SU-DHL-6 (cell line): Measurements from ENCODE around the gene ST7L.

Experiments
- H2AFZ ChIP-seq: fragments of 200-600 bp; sonication (generic); 2 replicates; pipeline ENCODE4 v1.6.1; 2014; ENCODE audit warnings: low read depth, mild to moderate bottlenecking, moderate library complexity, mixed read lengths, antibody characterized with exemption, low read length; ENCODE audit not compliant: severe bottlenecking
- H3F3A ChIP-seq: fragments of 200-600 bp; shearing (Covaris generic); 2 replicates; pipeline ENCODE4 v1.6.0; 2016; ENCODE audit warnings: antibody characterized with exemption, mild to moderate bottlenecking; ENCODE audit not compliant: insufficient read depth
- H3K27ac ChIP-seq: fragments of 200-600 bp; sonication (generic); 2 replicates; pipeline ENCODE4 v1.5.1; 2016; ENCODE audit warnings: low read depth, mild to moderate bottlenecking, low read length, moderate library complexity, mixed read lengths
- H3K27me3 ChIP-seq: fragments of 200-600 bp; sonication (generic), shearing (Covaris generic); 2 replicates; pipeline ENCODE4 v1.6.0; 2014; ENCODE audit warnings: mild to moderate bottlenecking, low read length
- H3K36me3 ChIP-seq: fragments of 200-600 bp; sonication (generic); 2 replicates; pipeline ENCODE4 v1.6.1; 2014; ENCODE audit warnings: mild to moderate bottlenecking, low read length, mixed read lengths
- H3K4me2 ChIP-seq: fragments of 300-600, 200-600 bp; shearing (Covaris generic), sonication (generic); 2 replicates; pipeline ENCODE4 v1.6.0; 2014; ENCODE audit warnings: low read length, low read depth, mild to moderate bottlenecking; ENCODE audit not compliant: poor library complexity, severe bottlenecking
- H3K4me3 ChIP-seq: fragments of 200-600 bp; sonication (generic); 2 replicates; pipeline ENCODE4 v1.5.1; 2014; ENCODE audit warnings: antibody characterized with exemption, low read length, mild to moderate bottlenecking, mixed read lengths; ENCODE audit not compliant: insufficient read depth, poor library complexity, severe bottlenecking
- H3K79me2 ChIP-seq: fragments of 200-600 bp; sonication (generic); 2 replicates; pipeline ENCODE4 v1.6.1; 2014; ENCODE audit warnings: mild to moderate bottlenecking, low read length, moderate library complexity; ENCODE audit not compliant: insufficient read depth
- H3K9ac ChIP-seq: fragments of 200-600 bp; sonication (generic); 2 replicates; pipeline ENCODE4 v1.7.0; 2014; ENCODE audit warnings: mild to moderate bottlenecking, low read length
- H3K9me2 ChIP-seq: fragments of 200-600 bp; sonication (generic); replicated peaks from 2 replicates; pipeline ENCODE4 v1.6.1; 2014; ENCODE audit warnings: low read length; ENCODE audit not compliant: insufficient read depth
- H3K9me3 ChIP-seq: fragments of 200-600 bp; sonication (generic); 2 replicates; pipeline ENCODE4 v1.6.1; 2014; ENCODE audit warnings: low read length, mixed read lengths; ENCODE audit not compliant: insufficient read depth
- H4K20me1 ChIP-seq: fragments of 200-600 bp; sonication (generic); 2 replicates; pipeline ENCODE4 v1.6.1; 2014; ENCODE audit warnings: low read depth, mild to moderate bottlenecking, antibody characterized with exemption, low read length, moderate library complexity, mixed read lengths
- CTCF ChIP-seq: fragments of 200-600 bp; sonication (generic); IDR thresholded peaks from one replicate; pipeline ENCODE4 v1.5.1; 2017; ENCODE audit warnings: antibody characterized with exemption, mild to moderate bottlenecking, low read length, moderate library complexity; ENCODE audit not compliant: insufficient read depth, poor library complexity, severe bottlenecking
- EZH2phosphoT487 ChIP-seq: fragments of 200-600 bp; sonication (generic), shearing (Covaris generic); conservative IDR thresholded peaks from 2 replicates; pipeline ENCODE4 v1.6.1; 2018; ENCODE audit warnings: mild to moderate bottlenecking, antibody characterized with exemption, low read length, moderate library complexity, mixed read lengths

ST7L gene

GRCh38 chr1:112477550-112477949 lies 141.4 kb downstream of the ST7L start:
- no peaks in the 10 kb centered on the region for H3K79me2 ChIP-seq
- no peaks in the 10 kb centered on the region for H3K36me3 ChIP-seq
- no peaks in the 10 kb centered on the region for H3F3A ChIP-seq
- H3K4me2 ChIP-seq, result no peak overlapping the region
- no peak overlapping the region for H3K27ac ChIP-seq
- no peak overlapping the region for H2AFZ ChIP-seq
- H3K9ac ChIP-seq, result no peak overlapping the region
- no peaks in the 10 kb centered on the region for H3K9me3 ChIP-seq
- H3K4me3 ChIP-seq, result no peak overlapping the region
- no peaks in the 10 kb centered on the region for H3K9me2 ChIP-seq
- H3K27me3 ChIP-seq, result no peaks in the 10 kb centered on the region
- TF ChIP-seq EZH2phosphoT487 (no peak), CTCF (no peak)
- no peaks in the 10 kb centered on the region for H4K20me1 ChIP-seq
